Measurements from ENCODE around the gene VPS18. TPM values are rescaled to one million over a fixed set of nuclear protein-coding genes. Genes with fewer than 3 reads are reported as not detected.

Gene VPS18
- total RNA-seq, 1 donor from 2014 or later = 15.6 TPM

- intact Hi-C loops (cut with micrococcal nuclease) = no loop called here
Observed at GRCh38 chr15:40870716-40871115, 23.5 kb upstream of the VPS18 start.

- intact Hi-C loops (cut with micrococcal nuclease) = no loop called here
Observed at GRCh38 chr15:40871749-40872617, 22.3 kb upstream of the VPS18 start.

GRCh38 chr15:40872791-40873693 lies 21.2 kb upstream of the VPS18 start:
- intact Hi-C loops (cut with micrococcal nuclease) = no loop called here

DNA sequence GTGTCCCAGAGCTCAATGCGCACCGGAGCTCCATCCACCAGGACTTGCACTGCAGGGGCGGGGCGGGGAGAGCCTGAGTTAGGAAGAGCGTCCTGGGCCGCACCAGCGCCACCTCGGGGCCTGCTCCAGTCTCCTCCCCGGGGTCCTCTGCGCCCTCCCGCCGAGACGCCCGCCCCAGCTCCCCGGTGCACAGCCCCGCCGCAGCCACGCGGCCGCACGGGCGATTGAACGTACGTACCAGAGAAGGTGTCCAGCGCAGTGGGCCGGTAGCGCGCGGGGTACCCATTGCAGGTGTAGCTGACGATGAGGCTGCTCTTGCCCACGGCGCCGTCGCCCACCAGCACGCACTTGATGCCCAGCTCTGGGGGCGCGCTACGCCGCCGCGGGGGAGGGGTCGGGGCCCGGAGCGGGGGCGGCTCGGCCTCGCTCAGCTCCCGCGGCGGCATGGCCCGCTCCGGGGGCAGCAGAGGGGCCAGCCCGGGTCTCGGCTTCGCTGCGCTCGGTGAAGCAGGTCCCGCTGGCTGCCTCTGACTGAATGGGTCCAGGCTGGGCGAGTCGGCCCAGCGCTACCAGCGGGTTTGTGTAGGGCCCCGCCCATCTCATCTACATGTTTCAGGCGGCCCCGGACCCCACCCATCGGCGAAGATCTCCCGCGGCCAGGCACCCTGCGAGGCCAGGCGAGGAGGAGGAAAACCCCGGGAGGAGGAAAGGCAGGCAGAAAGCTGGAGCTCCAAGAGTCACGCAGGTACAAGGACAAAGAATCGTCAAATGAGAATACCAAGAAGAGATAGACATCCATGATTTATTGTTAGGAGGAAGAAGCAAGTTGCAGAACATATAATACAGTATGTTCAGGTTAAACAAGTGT lies 20.3 kb upstream of the VPS18 start, which contains the start of gene RHOV:
TSS of gene RHOV (minus strand) at position 541 of the 868 bp plus-strand sequence. CDS start at position 446, 95 bp downstream.
- intact Hi-C loops (cut with micrococcal nuclease) = loop anchor here (1.0 kb wide), 1 partner anchor 20 kb away; the partner anchor contains the start of gene VPS18

DNA sequence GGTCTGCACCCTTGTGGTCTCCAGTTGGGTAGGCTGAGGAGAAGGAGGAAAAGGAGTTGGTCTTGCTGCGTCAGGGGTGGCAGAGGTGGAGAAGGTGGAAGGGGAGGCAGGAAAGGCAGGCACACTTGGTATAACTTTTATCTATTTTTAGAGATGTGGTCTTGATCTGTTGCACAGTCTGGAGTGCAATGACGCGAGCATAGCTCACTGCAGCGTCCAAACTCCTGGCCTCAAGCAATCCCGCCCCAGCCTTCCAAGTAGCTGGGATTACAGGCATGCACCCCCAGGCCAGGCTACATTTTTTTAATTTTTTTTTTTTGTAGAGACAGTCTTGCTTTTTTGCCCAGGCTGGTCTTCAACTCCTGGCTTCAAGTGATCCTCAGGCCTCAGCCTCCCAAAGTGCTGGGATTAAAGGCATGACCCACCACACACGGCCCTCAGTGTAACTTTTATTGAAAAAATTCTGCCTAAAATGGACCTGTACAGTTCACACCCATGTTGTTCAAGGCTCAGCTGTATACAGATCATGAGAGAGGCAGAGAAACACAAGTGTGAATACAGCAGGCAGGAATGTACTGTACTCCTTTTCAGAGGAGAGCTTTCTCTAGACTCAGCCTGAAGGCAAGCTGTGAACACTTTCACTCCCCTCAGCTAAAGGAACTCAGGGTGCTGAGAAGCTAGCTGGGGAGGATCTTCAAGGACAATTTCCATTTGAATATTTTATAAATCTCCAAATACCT lies 18.1 kb upstream of the VPS18 start:
- intact Hi-C loops (cut with micrococcal nuclease) = no loop called here

GRCh38 chr15:40877694-40878093 lies 16.6 kb upstream of the VPS18 start:
- intact Hi-C loops (cut with micrococcal nuclease) = no loop called here

DNA sequence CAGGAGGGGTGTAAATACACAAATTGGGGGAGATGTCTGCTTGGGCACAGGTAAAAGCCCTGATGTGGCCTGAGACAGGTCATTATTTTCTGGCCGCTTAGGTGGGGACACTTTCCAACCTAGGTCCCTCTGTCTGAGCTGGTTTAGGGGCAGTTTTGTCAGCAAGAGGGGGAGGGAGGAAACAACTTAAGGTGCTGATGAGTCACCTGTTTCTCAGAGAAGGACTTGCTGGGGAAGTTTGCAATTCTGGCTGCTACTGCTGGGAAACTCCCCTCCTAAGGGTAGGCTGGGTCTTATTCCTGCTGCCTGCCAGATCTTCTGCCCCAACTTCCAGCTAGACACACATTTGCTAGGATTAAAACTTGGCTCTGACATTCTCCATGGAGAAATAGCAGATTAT lies 15.5 kb upstream of the VPS18 start:
- intact Hi-C loops (cut with micrococcal nuclease) = no loop called here

DNA sequence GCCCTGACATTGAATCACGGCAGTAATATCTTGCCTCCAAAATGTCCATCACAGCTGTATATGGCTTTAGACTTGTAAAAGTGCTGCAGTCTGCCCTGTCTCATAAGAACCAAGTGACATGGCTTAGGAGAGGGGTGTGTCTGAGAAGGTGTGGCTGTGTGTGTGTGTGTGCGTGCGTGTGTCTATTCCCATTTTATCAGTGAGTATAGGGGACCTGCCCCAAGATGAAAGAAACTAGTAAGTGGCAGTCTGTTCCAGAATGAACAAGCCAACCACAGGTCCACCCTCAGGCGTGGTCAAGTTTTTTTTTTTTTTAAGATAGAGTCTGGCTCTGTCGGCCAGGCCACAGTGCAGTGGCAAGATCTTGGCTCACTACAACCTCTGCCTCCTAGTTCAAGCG lies 14.6 kb upstream of the VPS18 start:
- intact Hi-C loops (cut with micrococcal nuclease) = no loop called here

DNA sequence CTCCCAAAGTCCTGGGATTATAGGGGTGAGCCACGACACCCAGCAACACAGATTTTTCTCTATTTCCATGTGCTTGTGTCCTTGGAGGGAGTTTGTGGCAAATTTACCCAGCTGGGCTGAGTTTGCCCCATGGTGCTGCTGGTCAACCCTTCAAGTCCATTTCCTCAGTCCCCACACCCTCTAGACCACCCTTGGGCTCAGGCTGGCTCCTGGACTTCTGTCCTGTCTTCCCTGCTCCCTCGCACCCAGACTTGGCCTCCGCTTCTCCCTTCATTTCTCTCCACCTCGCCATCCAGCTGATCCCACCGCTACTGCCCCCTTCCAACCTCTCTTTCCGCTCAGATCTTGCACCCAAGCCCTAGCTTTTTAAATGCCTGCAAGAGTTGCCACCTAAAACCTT lies 12.9 kb upstream of the VPS18 start:
- intact Hi-C loops (cut with micrococcal nuclease) = no loop called here

DNA sequence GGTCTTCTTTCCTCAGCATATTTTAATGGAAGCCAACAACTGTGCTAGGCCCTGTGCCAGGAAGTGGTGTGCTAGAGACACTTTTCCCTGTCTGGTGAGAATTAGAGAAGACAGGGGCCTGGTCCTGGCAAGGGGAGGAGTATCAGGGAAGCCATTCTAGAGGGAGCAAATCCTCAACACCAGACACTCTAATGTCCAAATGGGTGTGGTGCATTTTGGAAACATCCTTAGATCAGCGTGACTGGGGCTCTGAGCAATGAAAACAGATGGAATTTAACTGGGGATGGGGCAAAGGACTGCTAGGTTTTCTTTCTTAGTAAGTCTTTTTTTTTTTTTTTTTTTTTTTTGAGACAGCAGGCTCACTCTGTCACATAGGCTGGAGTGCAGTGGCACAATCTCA lies 7.7 kb upstream of the VPS18 start:
- intact Hi-C loops (cut with micrococcal nuclease) = no loop called here

GRCh38 chr15:40889112-40889511 lies 5.1 kb upstream of the VPS18 start:
- intact Hi-C loops (cut with micrococcal nuclease) = no loop called here

GRCh38 chr15:40891138-40891537 lies 3.1 kb upstream of the VPS18 start:
- intact Hi-C loops (cut with micrococcal nuclease) = no loop called here

DNA sequence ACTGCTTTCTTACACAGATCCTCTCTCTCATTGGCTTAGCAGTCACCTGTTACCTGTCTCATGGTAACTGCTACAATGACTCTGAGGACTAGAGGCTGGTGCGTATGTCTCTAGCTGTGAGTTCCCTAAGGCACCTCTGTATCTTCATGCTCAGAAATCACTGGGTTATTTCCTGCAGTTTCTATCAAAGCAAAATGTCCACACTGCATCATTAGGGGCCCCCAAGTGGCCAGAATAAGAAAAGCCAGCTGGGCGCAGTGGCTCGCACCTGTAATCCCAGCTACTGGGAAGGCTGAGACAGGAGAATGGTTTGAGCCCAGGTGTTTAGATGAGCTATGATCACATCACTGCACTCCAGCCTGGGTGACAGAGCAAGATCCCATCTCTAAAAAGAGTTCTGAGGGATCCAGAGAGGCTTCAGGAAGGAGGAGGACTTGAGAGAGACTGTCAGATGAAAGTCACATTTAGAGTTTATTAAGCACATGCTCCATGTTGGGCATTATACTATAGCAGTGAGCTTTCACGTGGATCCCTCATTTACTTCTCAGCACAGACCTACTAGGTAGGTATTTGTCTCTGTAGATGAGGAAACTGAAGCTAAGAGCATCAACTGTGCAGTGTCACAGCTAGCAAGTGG lies 2.3 kb upstream of the VPS18 start:
- intact Hi-C loops (cut with micrococcal nuclease) = loop anchor here (2.0 kb wide), 1 partner anchor 213 kb away; no protein-coding TSS in a partner anchor

DNA sequence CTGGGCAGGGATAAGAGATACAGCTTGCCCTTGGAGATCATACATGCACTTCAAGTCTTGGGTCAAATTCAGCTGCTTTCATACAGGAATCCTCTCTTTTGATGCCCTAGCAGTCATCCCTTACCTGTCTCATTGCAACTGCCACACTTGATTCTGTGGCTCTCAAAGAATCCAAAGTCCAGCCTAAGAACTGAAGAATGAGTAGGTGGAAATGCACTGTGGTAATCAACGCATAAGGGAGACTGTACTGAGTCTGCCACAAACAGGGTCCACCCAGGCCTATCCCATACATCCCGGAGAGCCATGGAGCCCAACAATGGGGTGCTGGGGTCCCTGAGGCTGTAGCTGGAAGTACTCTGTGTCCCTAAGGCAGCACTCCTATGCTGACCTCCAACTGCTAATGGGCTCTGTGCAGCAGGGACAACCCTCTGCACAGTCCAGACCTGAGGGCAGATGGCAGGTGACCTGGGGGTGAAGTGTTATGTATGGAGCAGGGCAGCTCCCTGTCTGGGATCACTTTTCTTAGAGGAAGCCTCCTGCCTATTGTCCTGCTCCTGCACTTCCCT lies 1.7 kb upstream of the VPS18 start:
- intact Hi-C loops (cut with micrococcal nuclease) = loop anchor here (2.0 kb wide), 1 partner anchor 214 kb away; no protein-coding TSS in a partner anchor

- intact Hi-C loops (cut with micrococcal nuclease) = loop anchor here (2.0 kb wide), 1 partner anchor 214 kb away; no protein-coding TSS in a partner anchor
Observed at GRCh38 chr15:40893019-40893670, 1.1 kb upstream of the VPS18 start.

DNA sequence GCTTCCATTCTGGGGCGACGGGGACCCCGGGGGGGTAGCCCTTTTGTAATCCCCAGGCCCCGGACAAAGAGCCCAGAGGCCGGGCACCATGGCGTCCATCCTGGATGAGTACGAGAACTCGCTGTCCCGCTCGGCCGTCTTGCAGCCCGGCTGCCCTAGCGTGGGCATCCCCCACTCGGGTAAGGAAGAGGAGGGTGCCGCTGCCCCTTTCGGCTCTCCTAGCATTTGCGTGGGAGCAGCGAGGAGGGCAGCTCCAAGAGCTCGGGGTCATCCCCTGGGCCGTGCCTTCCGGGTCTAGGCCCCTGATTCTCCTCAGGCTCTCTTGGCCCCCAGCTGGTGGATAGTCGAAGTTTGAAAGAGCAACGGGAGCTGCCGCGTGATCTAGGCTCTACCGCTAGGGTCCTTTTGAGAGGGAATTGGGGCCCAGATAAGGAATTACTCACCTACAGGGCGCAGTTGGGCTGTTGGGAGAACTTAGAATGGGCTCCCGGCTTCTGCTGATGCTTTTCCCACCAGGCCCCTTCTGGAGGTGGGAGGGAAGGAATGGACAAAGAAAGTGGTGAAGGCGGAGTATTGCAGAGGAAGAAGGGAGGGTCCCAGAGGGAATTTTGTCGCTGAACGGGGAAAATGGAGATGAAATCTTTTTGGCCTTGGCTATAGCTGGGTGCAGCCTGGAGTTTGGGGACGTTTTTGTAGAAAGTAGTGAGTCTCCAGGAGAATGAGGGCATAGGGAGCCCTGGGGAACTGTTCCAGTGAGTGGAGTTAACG lies 615 bp downstream of the VPS18 start:
- intact Hi-C loops (cut with micrococcal nuclease) = loop anchor here (1.0 to 2.0 kb wide), 7 partner anchors 21 to 438 kb away; partner anchors contain the start of genes DNAJC17, NUSAP1, OIP5 and RAD51

DNA sequence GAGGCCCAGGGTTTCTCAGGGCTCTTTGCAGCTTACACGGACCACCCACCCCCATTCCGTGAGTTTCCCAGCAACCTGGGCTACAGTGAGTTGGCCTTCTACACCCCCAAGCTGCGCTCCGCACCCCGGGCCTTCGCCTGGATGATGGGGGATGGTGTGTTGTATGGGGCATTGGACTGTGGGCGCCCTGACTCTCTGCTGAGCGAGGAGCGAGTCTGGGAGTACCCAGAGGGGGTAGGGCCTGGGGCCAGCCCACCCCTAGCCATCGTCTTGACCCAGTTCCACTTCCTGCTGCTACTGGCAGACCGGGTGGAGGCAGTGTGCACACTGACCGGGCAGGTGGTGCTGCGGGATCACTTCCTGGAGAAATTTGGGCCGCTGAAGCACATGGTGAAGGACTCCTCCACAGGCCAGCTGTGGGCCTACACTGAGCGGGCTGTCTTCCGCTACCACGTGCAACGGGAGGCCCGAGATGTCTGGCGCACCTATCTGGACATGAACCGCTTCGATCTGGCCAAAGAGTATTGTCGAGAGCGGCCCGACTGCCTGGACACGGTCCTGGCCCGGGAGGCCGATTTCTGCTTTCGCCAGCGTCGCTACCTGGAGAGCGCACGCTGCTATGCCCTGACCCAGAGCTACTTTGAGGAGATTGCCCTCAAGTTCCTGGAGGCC lies 5.4 kb downstream of the VPS18 start:
- intact Hi-C loops (cut with micrococcal nuclease) = loop anchor here (5.0 to 10.0 kb wide), 2 partner anchors 53 to 215 kb away; partner anchors contain the start of genes CHAC1 and INO80

All from T-helper 2 cell treated with Interferon-gamma antibody and Interleukin-4, amounts not matched to agents 100 ng/mL and 5 ng/mL, for 36 hours (primary cell).